HCT116 (cell line): ENCODE data around the gene KCNJ1. TPM values are rescaled to one million over a fixed set of nuclear protein-coding genes. Genes with fewer than 3 reads are reported as not detected.

Experiments
- ATAC-seq: fragments of 200-7000 bp; cut with Tn5 transposase; 2 replicates; pipeline ENCODE4 v1.9.1; 2020; ENCODE audit warnings: mild to moderate bottlenecking, moderate library complexity
- BruUV-seq: library from RNA; stranded (reverse); fragments of 400-500 nt; replicated peaks from 2 replicates; lab custom pipeline; 2021; lab: Mats Ljungman, UMichigan
- CTCF ChIA-PET: fragments of 300-600 bp; sonication (Branson Sonifier 250); formaldehyde crosslinking; loops from one replicate; lab custom pipeline; 2021; ENCODE audit warnings: antibody characterized with exemption; lab: Charles Lee
- POLR2A ChIA-PET: fragments of 300-600, 350-600 bp; sonication (Branson Sonifier 250); formaldehyde crosslinking; loops from one replicate; lab custom pipeline; 2021; ENCODE audit warnings: antibody characterized with exemption; lab: Charles Lee
- RAD21 ChIA-PET, 2 experiments: fragments of 300-600 bp; sonication (Branson Sonifier 250); formaldehyde crosslinking; loops; one replicate each; lab custom pipeline; 2023; ENCODE audit warnings: low total read pairs in 2 of 2; ENCODE audit not compliant: uncharacterized antibody in 2 of 2, unreplicated experiment in 2 of 2, low non-redundant PET in 1 of 2; lab: Charles Lee
- DNase-seq: peaks from one replicate; pipeline ENCODE4 v3.0.0-alpha.2; 2010; ENCODE audit warnings: low read depth, low spot score
- H2AFZ ChIP-seq: fragments of 200-600 bp; shearing (Covaris generic), sonication (generic); 2 replicates; pipeline ENCODE4 v1.6.1; 2017; ENCODE audit warnings: low read depth, mixed run types, mixed read lengths, antibody characterized with exemption, low read length; ENCODE audit not compliant: poor library complexity, severe bottlenecking
- H3K27ac ChIP-seq: 2 replicates; pipeline ENCODE4 v1.5.1; 2012; ENCODE audit warnings: low read depth, low read length
- H3K27me3 ChIP-seq: fragments of 200-600 bp; sonication (generic); 2 replicates; pipeline ENCODE4 v1.6.1; 2016; ENCODE audit warnings: mixed run types, low read length, mixed read lengths; ENCODE audit not compliant: insufficient read depth
- H3K36me3 ChIP-seq, 2 experiments: fragments of 200-500 bp in 1 of 2; fragments of 200-600 bp in 1 of 2; sonication (Bioruptor generic) in 1 of 2; sonication (generic) in 1 of 2; 2 replicates each; pipeline versions ENCODE4 v1.5.1 to v1.6.1; 2014 to 2016; ENCODE audit warnings: low read length in 2 of 2, inconsistent platforms in 1 of 2, mixed read lengths in 1 of 2, mixed run types in 1 of 2; ENCODE audit not compliant: insufficient read depth in 2 of 2, control insufficient read depth in 1 of 2
- H3K4me1 ChIP-seq, 2 experiments: fragments of 200-600 bp in 1 of 2; sonication (generic) in 1 of 2; 2 replicates each; pipeline versions ENCODE4 v1.5.1 to v1.6.1; 2012 to 2017; ENCODE audit warnings: low read length in 2 of 2, inconsistent platforms in 1 of 2, mild to moderate bottlenecking in 1 of 2, mixed read lengths in 1 of 2, mixed run types in 1 of 2, moderate library complexity in 1 of 2; ENCODE audit not compliant: insufficient read depth in 2 of 2, control insufficient read depth in 1 of 2
- H3K4me2 ChIP-seq: fragments of 200-600 bp; sonication (generic); 2 replicates; pipeline ENCODE4 v1.6.1; 2017; ENCODE audit warnings: mixed run types, low read length, mixed read lengths
- H3K4me3 ChIP-seq, 2 experiments: fragments of 200-600 bp in 1 of 2; sonication (generic) in 1 of 2; replicated peaks in 1 of 2; 2 replicates each; pipeline ENCODE4 v1.5.1; 2011 to 2016; ENCODE audit warnings: low read length in 2 of 2, control low read depth in 1 of 2, low read depth in 1 of 2, mild to moderate bottlenecking in 1 of 2, mixed read lengths in 1 of 2, mixed run types in 1 of 2
- H3K79me2 ChIP-seq: fragments of 200-600 bp; sonication (generic); 2 replicates; pipeline ENCODE4 v1.6.1; 2017; ENCODE audit warnings: mild to moderate bottlenecking, mixed run types, low read length, moderate library complexity, mixed read lengths; ENCODE audit not compliant: insufficient read depth
- H3K9ac ChIP-seq: fragments of 200-600 bp; sonication (generic); 2 replicates; pipeline ENCODE4 v1.6.1; 2016; ENCODE audit warnings: low read length, mixed read lengths
- H3K9me2 ChIP-seq: fragments of 200-600 bp; sonication (generic), shearing (Covaris generic); 2 replicates; pipeline ENCODE4 v1.6.1; 2017; ENCODE audit warnings: mixed run types, mild to moderate bottlenecking, moderate library complexity; ENCODE audit not compliant: insufficient read depth
- H3K9me3 ChIP-seq, 2 experiments: fragments of 200-500 bp in 1 of 2; fragments of 200-600 bp in 1 of 2; sonication (Bioruptor generic) in 1 of 2; sonication (generic) in 1 of 2; 2 replicates each; pipeline ENCODE4 v1.6.1; 2014 to 2017; ENCODE audit warnings: low read length in 2 of 2, mixed read lengths in 2 of 2, inconsistent platforms in 1 of 2, low read depth in 1 of 2, mild to moderate bottlenecking in 1 of 2, mixed run types in 1 of 2, moderate library complexity in 1 of 2; ENCODE audit not compliant: control insufficient read depth in 1 of 2, insufficient read depth in 1 of 2
- H4K20me1 ChIP-seq: fragments of 200-600 bp; sonication (generic), shearing (Covaris generic); 2 replicates; pipeline ENCODE4 v1.6.1; 2017; ENCODE audit warnings: mixed run types, mild to moderate bottlenecking, moderate library complexity; ENCODE audit not compliant: insufficient read depth
- EZH2 ChIP-seq: fragments of 200-600 bp; sonication (generic); IDR thresholded peaks from 2 replicates; pipeline ENCODE4 v1.6.1; 2017; ENCODE audit warnings: antibody characterized with exemption, mixed run types
- POLR2AphosphoS5 ChIP-seq: IDR thresholded peaks from 2 replicates; pipeline ENCODE4 v1.6.1; 2011; ENCODE audit warnings: mild to moderate bottlenecking, low read depth, low read length, moderate library complexity
- SP1 ChIP-seq: IDR thresholded peaks from 2 replicates; pipeline ENCODE4 v1.6.1; 2012; ENCODE audit warnings: low read depth
- SRF ChIP-seq: IDR thresholded peaks from 2 replicates; pipeline ENCODE4 v1.6.1; 2012; ENCODE audit warnings: low read depth
- TCF7L2 ChIP-seq: IDR thresholded peaks from 2 replicates; pipeline ENCODE4 v1.7.0; 2011; ENCODE audit warnings: borderline replicate concordance, inconsistent platforms; ENCODE audit not compliant: insufficient read depth, insufficient read length; ENCODE audit errors: extremely low read depth
- intact Hi-C: fragments of 100-400 bp; cut with micrococcal nuclease; formaldehyde crosslinking; loops from 2 replicates; pipeline ENCODE4 v1.10.0; 2022
- total RNA-seq: library from RNA; stranded (reverse); gene quantifications from one replicate; pipeline ENCODE4 v1.2.1, GENCODE V29; 2021; ENCODE audit not compliant: unreplicated experiment
- TF ChIP-seq, protein P1 (sequence below), 3 experiments: fragments of 200-600 bp in 1 of 3; sonication (generic) in 1 of 3; IDR thresholded peaks in 2 of 3; conservative IDR thresholded peaks in 1 of 3; 2 replicates each; pipeline ENCODE4 v1.5.1; 2012 to 2017; ENCODE audit warnings: low read depth in 2 of 3, low read length in 2 of 3, antibody characterized with exemption in 1 of 3, borderline replicate concordance in 1 of 3, control low read depth in 1 of 3, mild to moderate bottlenecking in 1 of 3, mixed read lengths in 1 of 3, mixed run types in 1 of 3, moderate library complexity in 1 of 3; ENCODE audit not compliant: insufficient read depth in 1 of 3
- TF ChIP-seq, protein P2 (sequence below): IDR thresholded peaks from 2 replicates; pipeline ENCODE4 v1.6.1; 2012

The KCNJ1 gene
- total RNA-seq, 1 experiment from 2014 or later: 0.15 TPM

DNA sequence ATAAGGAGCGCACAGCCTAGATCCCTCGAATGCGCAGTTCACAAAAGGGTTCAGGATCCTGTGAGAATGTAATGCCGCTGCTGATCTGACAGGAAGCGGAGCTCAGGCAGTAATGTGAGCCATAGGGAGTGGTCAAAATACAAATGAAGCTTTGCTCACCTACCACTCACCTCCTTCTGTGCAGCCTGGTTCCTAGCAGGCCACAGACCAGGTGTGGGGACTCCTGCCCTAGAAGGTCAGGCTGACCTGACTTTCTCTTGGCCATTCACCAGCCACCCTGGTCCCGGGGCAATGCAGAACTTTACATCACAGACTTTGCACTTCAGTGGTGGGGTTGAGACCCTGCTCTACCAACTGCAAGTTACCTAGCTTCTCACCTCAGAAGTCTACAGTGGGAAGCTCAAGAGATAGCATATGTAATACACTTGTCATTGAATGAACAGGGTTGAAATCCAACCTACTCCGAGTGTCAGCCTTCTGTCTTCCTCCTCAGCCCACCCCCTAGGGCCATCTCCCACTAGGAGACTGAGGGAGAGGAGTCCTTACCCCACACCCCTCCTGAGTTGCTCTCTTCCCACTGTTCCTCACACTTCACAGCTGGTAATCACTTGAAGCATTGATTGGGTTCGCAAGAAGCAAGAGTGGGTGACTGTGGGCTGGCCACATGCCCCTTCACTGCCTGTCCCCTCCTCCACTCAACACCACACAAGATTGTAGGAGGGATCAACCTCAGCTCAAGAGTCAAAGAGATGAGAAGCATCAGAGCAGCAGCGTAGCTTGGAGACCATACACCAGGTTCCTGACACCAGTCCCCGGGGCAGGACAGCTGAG lies 2.0 kb upstream of the KCNJ1 start:
- H3K9me2 ChIP-seq: no peaks in the 10 kb centered on the region
- H3K27me3 ChIP-seq: peaks cover 17% of the 10 kb centered on the region; the same call in 1 of the 2 replicates
- H3K36me3 ChIP-seq: no peaks in the 10 kb centered on the region
- no peaks in the 10 kb centered on the region for H3K4me1 ChIP-seq
- H3K4me3 ChIP-seq: no peak overlapping the region
- ChIA-PET POLR2A (no interaction called here), RAD21 (no interaction called here), CTCF (no interaction called here)
- H3K4me2 ChIP-seq: no peak overlapping the region
- BruUV-seq: no TSS peak
- TF ChIP-seq SP1 (no peak), TCF7L2 (no peak), EZH2 (no peak), SRF (no peak), POLR2AphosphoS5 (no peak)
- TF ChIP-seq, protein P1, sequence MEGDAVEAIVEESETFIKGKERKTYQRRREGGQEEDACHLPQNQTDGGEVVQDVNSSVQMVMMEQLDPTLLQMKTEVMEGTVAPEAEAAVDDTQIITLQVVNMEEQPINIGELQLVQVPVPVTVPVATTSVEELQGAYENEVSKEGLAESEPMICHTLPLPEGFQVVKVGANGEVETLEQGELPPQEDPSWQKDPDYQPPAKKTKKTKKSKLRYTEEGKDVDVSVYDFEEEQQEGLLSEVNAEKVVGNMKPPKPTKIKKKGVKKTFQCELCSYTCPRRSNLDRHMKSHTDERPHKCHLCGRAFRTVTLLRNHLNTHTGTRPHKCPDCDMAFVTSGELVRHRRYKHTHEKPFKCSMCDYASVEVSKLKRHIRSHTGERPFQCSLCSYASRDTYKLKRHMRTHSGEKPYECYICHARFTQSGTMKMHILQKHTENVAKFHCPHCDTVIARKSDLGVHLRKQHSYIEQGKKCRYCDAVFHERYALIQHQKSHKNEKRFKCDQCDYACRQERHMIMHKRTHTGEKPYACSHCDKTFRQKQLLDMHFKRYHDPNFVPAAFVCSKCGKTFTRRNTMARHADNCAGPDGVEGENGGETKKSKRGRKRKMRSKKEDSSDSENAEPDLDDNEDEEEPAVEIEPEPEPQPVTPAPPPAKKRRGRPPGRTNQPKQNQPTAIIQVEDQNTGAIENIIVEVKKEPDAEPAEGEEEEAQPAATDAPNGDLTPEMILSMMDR (IDR thresholded peaks at IDR 0.05 in 2 of 3, conservative IDR thresholded peaks at IDR 0.05 in 1 of 3; ENCODE audit: borderline replicate concordance in 1 of 3, insufficient read depth in 1 of 3, low read depth in 2 of 3, low read length in 2 of 3): no peak
- TF ChIP-seq, protein P2, sequence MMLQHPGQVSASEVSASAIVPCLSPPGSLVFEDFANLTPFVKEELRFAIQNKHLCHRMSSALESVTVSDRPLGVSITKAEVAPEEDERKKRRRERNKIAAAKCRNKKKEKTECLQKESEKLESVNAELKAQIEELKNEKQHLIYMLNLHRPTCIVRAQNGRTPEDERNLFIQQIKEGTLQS: no peak
- intact Hi-C loops: no loop called here
- H3K79me2 ChIP-seq: no peaks in the 10 kb centered on the region
- no peak for ATAC-seq
- H4K20me1 ChIP-seq: no peaks in the 10 kb centered on the region
- H3K9ac ChIP-seq: no peak overlapping the region
- no peaks in the 10 kb centered on the region for H3K9me3 ChIP-seq
- H3K27ac ChIP-seq: no peak overlapping the region
- no peak overlapping the region for H2AFZ ChIP-seq
- no peak for DNase-seq
